Neutrophil (primary cell): ENCODE results near the gene LGALS7.

Source experiments
- H3K27ac ChIP-seq: fragments of 200-600 bp; sonication (generic); 2 replicates; pipeline ENCODE4 v1.5.1; 2016; ENCODE audit warnings: mild to moderate bottlenecking, moderate library complexity
- H3K27me3 ChIP-seq: fragments of 200-600 bp; sonication (generic); 2 replicates; pipeline ENCODE4 v1.6.0; 2016; ENCODE audit warnings: mild to moderate bottlenecking
- H3K36me3 ChIP-seq: fragments of 200-600 bp; sonication (generic); 2 replicates; pipeline ENCODE4 v1.5.1; 2017
- H3K4me1 ChIP-seq, 2 experiments: fragments of 200-600 bp in 1 of 2; sonication (generic) in 1 of 2; 1 replicate in 1 of 2; 2 replicates in 1 of 2; pipeline versions ENCODE4 v1.5.1 to v1.6.1; 2013 to 2016; ENCODE audit warnings: low read depth in 1 of 2, low read length in 1 of 2, mild to moderate bottlenecking in 1 of 2, moderate library complexity in 1 of 2; ENCODE audit not compliant: control insufficient read depth in 1 of 2, insufficient read depth in 1 of 2
- H3K4me3 ChIP-seq, 2 experiments: fragments of 200-600 bp in 1 of 2; sonication (generic) in 1 of 2; 1 replicate in 1 of 2; 2 replicates in 1 of 2; pipeline ENCODE4 v1.5.1; 2013 to 2016; ENCODE audit warnings: low read depth in 1 of 2, low read length in 1 of 2, mild to moderate bottlenecking in 1 of 2, moderate library complexity in 1 of 2
- H3K9me3 ChIP-seq: fragments of 200-600 bp; sonication (generic); 2 replicates; pipeline ENCODE4 v1.5.1; 2016
- TF ChIP-seq, protein P1 (sequence below): fragments of 200-600 bp; sonication (generic); IDR thresholded peaks from 2 replicates; pipeline ENCODE4 v1.5.1; 2016; ENCODE audit warnings: antibody characterized with exemption

The LGALS7 gene

DNA sequence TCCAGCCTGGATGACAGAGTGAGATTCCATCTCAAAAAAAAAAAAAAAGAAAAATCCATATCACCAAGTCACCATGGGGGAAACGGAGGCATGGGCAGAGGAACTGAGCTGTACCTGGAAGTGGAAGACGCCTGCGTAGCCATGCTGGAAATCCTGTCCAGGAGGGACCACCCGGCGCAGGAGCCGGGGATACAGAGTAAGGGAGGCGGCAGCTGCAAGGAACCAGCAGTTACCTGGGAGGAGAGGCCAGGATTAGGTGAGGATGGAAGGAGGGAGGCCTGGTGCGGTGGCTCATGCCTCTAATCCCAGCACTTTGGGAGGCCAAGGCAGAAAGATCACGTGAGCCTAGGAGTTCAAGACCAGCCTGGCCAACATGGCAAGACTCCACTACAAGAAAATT, 31.0 kb downstream of the LGALS7 start:
- no peaks in the 10 kb centered on the region for H3K36me3 ChIP-seq
- TF ChIP-seq, protein P1, sequence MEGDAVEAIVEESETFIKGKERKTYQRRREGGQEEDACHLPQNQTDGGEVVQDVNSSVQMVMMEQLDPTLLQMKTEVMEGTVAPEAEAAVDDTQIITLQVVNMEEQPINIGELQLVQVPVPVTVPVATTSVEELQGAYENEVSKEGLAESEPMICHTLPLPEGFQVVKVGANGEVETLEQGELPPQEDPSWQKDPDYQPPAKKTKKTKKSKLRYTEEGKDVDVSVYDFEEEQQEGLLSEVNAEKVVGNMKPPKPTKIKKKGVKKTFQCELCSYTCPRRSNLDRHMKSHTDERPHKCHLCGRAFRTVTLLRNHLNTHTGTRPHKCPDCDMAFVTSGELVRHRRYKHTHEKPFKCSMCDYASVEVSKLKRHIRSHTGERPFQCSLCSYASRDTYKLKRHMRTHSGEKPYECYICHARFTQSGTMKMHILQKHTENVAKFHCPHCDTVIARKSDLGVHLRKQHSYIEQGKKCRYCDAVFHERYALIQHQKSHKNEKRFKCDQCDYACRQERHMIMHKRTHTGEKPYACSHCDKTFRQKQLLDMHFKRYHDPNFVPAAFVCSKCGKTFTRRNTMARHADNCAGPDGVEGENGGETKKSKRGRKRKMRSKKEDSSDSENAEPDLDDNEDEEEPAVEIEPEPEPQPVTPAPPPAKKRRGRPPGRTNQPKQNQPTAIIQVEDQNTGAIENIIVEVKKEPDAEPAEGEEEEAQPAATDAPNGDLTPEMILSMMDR, result no peak
- no peak overlapping the region for H3K27ac ChIP-seq
- H3K9me3 ChIP-seq, result no peaks in the 10 kb centered on the region
- peaks cover 18% of the 10 kb centered on the region for H3K27me3 ChIP-seq
- no peak overlapping the region for H3K4me3 ChIP-seq
- H3K4me1 ChIP-seq, result peaks cover 4 to 5% of the 10 kb centered on the region in 2 experiments

DNA sequence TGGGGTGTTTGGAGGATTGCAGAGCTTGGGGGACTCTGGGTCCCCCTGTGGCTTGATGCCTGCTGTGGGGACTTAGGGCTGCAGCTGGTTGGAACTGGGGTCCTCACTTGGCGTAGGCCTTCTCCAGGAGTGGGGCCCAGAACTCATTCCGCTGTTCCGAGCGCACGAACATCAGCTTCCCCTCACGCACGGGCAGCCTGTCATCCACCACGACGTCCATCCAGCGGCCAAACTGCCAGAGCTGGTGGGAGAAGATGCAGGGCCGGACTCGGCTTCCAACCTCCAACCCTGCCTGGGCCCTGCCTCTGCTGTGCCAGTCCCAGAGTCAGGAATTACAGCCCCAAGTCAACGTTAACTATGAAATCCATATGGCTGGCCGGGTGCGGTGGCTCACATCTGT, 31.6 kb downstream of the LGALS7 start:
- TF ChIP-seq, protein P1, result no peak
- H3K36me3 ChIP-seq, result no peaks in the 10 kb centered on the region
- H3K4me3 ChIP-seq, result no peak overlapping the region

DNA sequence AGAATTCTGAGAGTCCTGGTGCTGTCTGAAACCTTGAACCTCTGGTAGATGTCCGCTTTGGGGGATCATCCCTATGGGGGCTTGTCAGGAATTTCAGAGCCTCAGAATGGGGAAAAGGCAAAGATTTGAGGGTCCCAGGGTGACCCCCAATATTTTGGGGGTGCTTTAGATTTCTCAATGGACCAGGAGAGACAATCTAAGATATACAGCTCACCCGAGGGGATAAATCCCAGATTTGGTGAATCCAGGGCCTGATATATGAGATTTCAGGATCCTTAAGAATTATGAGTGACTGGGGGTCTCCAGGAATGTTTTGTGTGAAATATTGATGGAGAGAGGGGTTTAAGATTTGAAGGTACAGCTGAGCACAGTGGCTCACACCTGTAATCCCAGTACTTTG, 32.4 kb downstream of the LGALS7 start:
- Histone ChIP-seq H3K9me3 (no peaks in the 10 kb centered on the region), H3K27ac (no peak overlapping the region), H3K4me3 (no peak overlapping the region), H3K27me3 (peaks cover 32% of the 10 kb centered on the region), H3K36me3 (no peaks in the 10 kb centered on the region), H3K4me1 (peaks cover 10 to 18% of the 10 kb centered on the region in 2 experiments)
- TF ChIP-seq, protein P1, result no peak

More for the DNA sequence above, 31.6 kb downstream of the LGALS7 start:
- H3K27ac ChIP-seq, result no peak overlapping the region
- no peaks in the 10 kb centered on the region for H3K9me3 ChIP-seq
- peaks cover 7 to 10% of the 10 kb centered on the region in 2 experiments for H3K4me1 ChIP-seq
- H3K27me3 ChIP-seq, result peaks cover 24% of the 10 kb centered on the region

DNA sequence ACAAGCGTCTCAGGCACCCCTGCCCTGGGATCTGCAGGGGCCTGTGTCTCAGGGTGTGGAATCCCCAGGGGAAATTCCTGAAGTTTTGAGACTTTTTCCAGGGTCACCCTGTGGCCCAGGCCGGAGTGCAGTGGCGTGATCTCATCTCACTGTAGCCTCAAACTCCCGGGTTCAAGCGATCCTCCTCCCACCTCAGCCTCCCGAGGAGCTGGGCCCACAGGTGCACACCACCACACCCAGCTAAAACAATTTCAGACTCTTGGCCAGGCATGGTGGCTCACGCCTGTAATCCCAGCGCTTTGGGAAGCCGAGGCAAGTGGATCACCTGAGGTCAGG, 33.1 kb downstream of the LGALS7 start:
- H3K36me3 ChIP-seq, result no peaks in the 10 kb centered on the region
- H3K4me1 ChIP-seq, result peaks cover 11 to 21% of the 10 kb centered on the region in 2 experiments
- peaks cover 34% of the 10 kb centered on the region for H3K27me3 ChIP-seq
- H3K9me3 ChIP-seq, result no peaks in the 10 kb centered on the region
- H3K27ac ChIP-seq, result no peak overlapping the region
- no peak overlapping the region for H3K4me3 ChIP-seq
- TF ChIP-seq, protein P1, result no peak

DNA sequence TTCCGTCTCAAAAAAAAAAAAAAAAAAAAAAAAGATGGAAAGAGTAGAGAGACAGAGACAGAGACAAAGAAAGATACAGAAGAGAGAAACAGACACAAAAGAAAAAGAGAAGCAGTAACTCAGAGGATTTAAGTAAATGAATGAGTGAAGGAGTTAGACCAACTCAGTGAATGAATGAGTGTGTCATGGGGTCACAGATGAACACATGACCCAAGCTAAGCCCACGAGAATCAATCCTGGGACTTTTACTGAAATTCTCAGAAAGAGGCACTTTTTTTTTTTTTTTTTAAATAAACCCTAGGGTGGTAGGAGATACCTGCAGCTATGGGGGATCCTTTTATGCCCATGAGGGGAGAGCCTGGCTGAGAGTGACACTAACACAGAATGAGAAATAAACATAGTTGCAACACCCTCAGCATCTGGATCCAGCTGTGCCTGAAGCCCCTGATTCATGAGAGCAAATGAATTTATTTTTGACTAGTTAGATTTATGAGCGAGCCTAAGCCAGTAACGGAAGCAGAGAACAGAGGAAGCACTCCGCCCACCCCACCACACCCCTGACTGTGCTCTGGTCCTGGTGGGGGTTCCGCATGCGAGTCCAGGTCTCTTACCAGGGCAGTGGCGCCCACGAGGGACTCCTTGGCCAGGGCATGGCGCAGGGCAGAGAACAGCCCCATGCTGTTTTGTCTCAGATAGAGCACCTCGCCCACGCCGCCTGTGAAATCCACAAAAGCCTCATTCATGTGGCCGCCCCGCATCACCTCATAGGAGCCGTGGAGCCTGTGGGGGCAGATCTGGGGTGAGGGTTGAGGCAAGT, 33.7 kb downstream of the LGALS7 start:
- Histone ChIP-seq H3K9me3 (no peaks in the 10 kb centered on the region), H3K27me3 (peaks cover 40% of the 10 kb centered on the region), H3K4me3 (no peak overlapping the region), H3K27ac (no peak overlapping the region), H3K36me3 (no peaks in the 10 kb centered on the region), H3K4me1 (peaks cover 17 to 27% of the 10 kb centered on the region in 2 experiments)
- TF ChIP-seq, protein P1, result no peak
